GM18520 (cell line): Measurements from ENCODE around the gene FBXO7.

ENCODE experiments used
- ATAC-seq: cut with Tn5 transposase; IDR thresholded peaks from one replicate; pipeline ENCODE4 v1.9.1; 2021; ENCODE audit not compliant: unreplicated experiment

The FBXO7 gene

DNA sequence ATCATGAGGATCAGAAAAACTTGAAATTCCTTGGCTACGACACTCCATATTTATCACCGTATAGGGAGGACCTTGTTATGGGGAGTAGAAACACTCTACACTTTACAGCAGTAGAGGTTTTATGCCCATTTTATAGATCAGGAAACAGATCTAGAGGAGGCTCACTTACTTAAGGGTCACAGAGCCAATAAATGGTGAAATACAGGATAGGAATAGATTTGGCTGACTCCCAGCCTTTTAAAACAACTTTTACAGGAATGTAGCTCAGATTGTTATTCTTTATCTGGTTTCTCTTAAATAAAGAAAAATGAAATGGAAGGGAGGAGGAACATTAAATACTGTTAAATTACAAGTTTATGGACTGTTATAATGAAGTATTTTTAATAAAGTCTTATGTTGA lies 14.8 kb downstream of the FBXO7 start:
- no peak for ATAC-seq

DNA sequence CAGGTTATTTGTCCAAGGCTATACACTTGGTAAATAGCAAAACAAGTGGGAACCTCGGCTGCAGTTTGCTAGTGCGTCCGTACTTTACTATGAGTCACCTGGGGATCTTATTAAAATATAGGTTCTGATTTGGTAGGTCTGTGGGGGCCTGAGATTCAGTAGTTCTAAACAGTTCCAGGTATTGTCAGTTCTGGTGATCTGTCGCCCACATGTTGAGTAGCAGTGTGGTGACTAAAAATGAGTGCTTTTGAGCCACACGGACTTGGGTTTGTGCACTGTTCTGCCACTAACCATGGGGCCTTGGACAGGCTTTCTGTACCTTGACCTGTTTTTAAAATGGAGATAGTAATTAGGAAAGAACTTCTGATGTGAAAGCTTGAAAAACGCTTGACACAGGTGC lies 15.7 kb downstream of the FBXO7 start:
- ATAC-seq = no peak

DNA sequence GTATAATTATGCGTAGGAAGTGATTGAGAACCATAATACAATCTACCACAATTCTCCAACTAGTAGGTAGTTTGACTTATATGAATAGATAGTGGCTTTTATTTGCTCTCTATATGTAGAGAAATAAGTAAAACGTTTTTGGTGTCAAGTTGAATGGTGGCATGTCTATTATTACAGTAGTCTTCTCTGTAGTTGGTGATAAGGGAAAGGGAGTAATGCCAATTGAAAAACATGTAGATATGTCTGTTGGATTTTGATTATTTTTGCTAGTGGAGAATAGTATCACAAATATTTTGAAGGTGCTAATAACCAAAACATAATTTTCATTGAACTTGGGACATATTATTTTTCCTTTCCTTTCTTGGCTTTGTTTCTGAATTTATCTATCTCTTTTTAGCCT lies 17.5 kb downstream of the FBXO7 start:
- no peak for ATAC-seq

GRCh38 chr22:32493551-32493950 lies 18.9 kb downstream of the FBXO7 start:
- no peak for ATAC-seq

- ATAC-seq = no peak
These were observed 20.4 kb downstream of the FBXO7 start for GRCh38 chr22:32494971-32495370.

DNA sequence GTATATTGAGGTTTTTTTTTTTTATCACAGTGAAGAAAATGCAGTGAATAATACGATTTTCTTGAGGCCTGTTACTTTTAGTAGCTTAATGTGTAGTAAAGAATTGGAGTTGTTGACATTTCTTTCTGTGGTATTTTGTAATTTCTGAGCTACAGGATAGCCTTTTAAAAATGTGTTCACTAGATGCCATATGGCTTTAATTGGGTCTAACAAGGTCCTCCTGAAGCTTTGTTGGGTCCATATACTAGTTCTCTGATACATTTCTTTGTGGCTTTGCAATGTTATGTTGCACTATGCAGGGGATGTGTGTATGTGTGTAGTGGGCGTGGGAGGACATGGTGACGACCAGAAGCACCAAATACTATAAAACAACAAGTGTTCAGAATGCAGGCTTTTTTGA lies 25.1 kb downstream of the FBXO7 start:
- no peak for ATAC-seq

- no peak for ATAC-seq
These were observed 27.5 kb downstream of the FBXO7 start for GRCh38 chr22:32501836-32502752.

DNA sequence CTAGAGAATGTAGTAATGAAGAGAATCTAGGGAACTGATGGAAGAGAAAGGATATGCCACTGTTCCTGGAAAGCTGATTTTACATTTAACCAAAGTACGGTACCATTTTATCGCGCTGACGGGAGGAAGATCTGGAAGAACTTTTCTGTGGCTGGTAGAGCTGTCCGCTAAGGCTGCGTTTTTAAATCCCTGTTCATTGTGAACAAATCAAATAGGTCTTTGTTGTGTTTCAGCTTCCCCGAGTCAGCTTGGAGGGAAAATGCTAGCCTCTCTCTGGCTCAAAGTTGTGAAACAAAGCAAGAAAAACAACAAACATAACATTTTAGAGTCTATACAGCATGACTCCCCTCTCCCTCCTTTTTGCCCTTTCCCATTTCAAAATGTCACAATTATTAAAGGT lies 34.4 kb downstream of the FBXO7 start:
- ATAC-seq = no peak

DNA sequence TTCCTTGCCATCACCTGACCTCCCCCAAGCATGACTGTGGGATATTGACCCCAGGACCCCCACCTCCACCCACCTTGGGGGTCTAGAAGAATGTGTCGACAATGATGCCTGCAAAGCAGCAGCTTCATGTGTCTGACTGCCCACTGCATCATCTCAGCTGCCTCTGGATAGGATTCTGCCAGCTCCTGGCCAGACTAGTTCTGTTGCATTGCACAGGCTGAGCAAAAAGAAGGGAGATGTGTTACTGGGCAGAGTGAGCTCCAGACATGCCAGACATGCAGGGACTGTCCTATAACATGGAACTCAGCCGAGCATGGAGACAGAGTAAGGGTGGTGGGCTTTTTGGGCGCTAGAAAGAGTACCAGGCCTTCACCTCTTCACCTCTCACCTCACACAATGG lies 36.7 kb downstream of the FBXO7 start:
- no peak for ATAC-seq

DNA sequence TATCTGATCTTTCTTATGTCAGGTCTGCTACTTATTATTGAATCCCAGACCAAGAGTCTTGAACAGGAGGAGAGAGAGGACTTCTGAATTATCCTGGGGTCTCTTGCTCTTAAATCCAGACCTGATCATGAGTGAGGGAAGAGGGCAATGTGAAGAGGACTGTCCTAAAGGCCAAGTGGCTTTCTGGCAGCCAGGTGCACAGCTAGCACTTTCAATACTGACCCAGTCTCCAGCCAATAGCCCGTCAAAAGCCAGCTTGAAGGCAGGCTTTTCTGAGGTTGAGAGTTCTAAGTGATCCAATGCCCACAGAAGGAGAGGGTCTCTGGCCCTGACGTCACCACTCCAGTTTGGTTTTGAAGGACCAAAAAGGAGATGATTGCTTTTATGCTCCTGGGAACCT lies 37.2 kb downstream of the FBXO7 start:
- no peak for ATAC-seq

DNA sequence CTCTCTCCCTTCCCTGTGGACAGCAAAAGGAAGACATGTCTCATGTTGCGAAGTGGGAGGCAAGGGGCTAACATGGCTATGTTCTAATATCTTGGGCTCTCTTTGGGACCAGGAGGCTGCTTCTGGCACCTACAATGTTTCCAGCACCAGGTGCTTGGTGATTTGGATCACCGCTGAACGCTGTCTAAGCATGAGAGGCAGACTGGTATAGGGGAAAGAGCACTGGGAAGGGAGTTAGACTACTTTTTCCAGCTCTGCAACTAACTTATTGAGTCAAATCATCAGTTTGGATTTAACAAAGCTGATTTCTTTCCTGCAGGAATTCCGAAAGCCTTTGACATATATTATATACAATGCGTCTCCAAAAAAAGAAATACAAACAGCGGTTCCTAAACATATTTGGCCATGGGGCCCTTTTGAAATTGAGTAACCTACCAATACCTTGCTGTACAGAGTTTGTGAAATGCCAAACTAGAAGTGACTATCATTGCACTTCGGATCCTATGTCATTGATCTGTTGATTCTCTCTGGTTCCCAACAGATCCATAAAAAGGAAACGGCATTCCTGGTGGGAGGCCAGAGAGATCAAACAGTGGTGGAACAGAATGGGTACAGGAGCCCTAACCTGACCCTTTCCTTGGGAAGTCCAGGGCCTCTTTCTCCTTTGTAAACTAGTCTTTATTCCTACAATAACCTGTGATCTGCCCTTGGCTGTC lies 37.8 kb downstream of the FBXO7 start:
- ATAC-seq = no peak

DNA sequence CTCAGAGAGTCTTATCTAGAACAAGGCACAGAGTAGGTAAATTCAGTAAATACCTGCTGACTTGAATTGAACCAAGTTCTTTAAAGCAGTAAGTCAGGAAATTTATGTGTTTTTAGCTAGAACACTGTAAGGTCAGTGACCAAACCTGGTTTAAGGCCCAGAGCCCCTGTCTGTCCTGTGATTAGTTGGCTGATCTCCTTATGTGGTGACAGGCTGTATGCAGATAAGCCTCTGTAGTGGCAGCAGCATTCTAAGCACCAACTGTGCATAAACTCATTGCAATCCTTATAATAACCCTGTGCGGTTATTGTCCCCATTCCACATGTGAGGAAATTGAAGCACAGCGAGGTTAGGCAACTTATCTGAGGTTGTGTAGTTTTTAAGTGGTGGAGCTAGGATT lies 40.5 kb downstream of the FBXO7 start:
- ATAC-seq = no peak

GRCh38 chr22:32517488-32517887 lies 42.9 kb downstream of the FBXO7 start:
- no peak for ATAC-seq

DNA sequence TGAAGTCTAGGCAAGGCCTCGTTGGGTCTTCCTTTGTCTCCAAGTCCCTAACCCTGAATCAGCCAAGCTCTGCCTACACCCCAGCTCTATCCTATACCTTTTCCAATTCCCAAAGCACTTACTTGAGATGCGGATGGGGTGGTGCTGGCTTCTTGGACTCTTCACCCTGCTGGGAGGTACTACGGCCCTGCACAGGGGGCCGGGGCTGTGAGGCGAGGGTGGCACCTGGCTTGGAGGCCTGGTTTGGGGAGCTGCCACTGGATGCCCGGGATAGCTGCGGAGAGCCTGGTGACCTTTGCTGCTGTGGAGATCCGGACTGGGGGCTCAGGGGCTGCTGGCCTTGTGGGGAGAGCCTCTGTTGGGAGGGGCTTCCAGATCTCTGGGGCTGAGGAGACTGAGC lies 43.3 kb downstream of the FBXO7 start:
- ATAC-seq = no peak

GRCh38 chr22:32518381-32518780 lies 43.8 kb downstream of the FBXO7 start:
- no peak for ATAC-seq

DNA sequence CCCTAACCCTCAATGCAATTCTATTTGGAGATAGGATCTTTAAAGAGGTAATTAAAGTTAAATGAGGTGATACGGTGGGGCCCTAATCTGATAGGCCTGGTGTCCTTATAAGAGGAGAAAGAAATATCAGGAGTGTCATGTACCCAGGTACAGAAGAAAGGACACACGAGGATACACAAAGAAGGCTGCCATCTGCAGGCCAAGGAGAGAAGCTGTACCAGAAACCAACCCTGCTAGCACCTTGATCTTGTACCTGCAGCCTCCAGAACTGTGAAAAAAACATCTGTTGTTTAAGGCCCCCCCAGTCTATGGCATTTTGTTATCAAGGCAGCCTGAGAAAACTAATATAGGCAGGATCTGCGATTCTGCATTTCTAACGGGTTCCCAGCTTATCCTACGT lies 44.2 kb downstream of the FBXO7 start:
- ATAC-seq = no peak

- ATAC-seq = no peak
These were observed 46.0 kb downstream of the FBXO7 start for GRCh38 chr22:32520612-32521011.

- ATAC-seq = no peak
These were observed 47.6 kb downstream of the FBXO7 start for GRCh38 chr22:32522237-32522636.

GRCh38 chr22:32527756-32528155 lies 53.1 kb downstream of the FBXO7 start:
- ATAC-seq = no peak

DNA sequence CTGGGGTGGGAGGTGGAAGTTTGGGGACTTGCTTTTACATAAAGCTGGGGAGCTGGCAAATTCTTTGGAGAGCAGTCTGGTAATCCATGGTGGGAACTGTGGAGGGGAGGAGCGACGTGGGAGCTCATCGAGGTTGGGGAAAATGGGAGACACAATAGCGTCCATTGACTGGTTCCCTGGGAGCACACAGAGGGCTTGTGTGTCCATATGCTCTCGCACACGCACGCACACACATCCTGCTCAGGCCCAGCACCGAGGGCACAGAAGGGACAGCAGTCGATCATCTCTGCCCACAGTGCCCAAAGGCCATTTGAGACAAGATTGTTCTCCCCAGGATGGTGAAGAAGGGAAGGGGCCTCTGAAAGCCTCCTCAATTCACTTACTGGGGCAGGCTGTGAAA lies 53.7 kb downstream of the FBXO7 start:
- ATAC-seq = no peak

DNA sequence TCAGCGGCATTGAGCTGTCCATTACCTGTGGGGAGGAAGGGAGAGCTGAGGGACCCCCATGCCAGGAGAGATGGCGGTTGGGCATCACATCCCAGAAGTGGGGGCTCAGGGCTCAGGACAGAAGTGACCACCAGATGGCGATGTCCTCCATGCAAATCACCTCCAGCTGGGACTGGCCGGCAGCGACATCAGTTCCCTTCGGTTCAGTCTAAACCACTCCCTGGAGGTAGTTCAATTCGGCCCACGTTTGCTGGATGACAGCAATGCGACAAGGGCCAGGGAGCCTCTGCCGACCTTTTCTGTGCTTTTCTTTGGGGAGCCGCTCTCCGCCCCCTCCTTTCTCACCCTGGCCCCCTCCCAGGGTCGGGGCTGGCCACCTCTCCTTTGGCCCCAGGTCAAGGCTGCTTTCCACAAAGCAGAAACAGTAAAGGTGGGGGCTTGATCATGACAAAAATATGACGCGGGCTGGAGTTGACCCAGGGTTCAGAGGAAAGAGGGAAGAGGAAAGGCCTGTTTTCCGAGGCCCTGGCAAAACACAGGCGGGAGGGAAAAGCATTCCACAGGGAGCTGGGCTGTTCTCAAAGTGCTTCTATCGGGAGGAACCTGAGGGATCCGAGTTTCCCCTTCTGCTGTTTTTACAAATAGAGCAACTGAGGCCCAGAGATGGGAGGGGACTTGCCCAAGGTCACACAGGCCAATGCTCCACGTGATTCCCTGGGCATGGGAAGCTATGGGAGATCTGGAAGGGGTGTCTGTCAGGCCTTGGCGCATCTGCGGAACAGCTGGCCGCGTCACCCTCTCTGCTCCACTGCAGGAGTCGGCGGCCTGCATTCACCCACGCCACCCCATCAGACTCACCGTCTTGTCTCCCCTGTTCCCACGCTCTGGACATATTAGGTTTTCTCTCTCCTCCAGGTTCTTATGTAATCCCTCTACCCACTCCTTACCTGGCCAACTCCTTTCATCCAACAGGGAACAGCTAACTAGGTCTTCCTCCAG lies 54.7 kb downstream of the FBXO7 start:
- ATAC-seq = no peak
